B cell (primary cell): ENCODE results near the gene SC5D. TPM values are rescaled to one million over a fixed set of nuclear protein-coding genes. Genes with fewer than 3 reads are reported as not detected.

Experiments used
- ATAC-seq: fragments of 200-7000 bp; cut with Tn5 transposase; one replicate; pipeline ENCODE4 v1.10.0; 2021; ENCODE audit warnings: low read depth, mild to moderate bottlenecking, moderate number of reproducible peaks, moderate library complexity
- CTCF ChIA-PET: fragments of 350-600 bp; sonication (Branson Sonifier 250); formaldehyde crosslinking; loops from one replicate; lab custom pipeline; 2021; ENCODE audit warnings: antibody characterized with exemption, inconsistent platforms; lab: Charles Lee
- POLR2A ChIA-PET: fragments of 350-600 bp; sonication (Branson Sonifier 250); formaldehyde crosslinking; loops from one replicate; lab custom pipeline; 2021; ENCODE audit warnings: antibody characterized with exemption; lab: Charles Lee
- DNase-seq: peaks from one replicate; pipeline ENCODE4 v3.0.0; 2013
- H2AFZ ChIP-seq: 2 replicates; pipeline ENCODE4 v1.6.1; 2012; ENCODE audit warnings: mild to moderate bottlenecking, low read depth, low read length; ENCODE audit not compliant: insufficient read depth, poor library complexity, severe bottlenecking
- H3K27ac ChIP-seq, 2 donors: 1 replicate in 1 of 2; 2 replicates in 1 of 2; pipeline ENCODE4 v1.5.1; 2012 to 2013; ENCODE audit warnings: low read length in 2 of 2, mild to moderate bottlenecking in 2 of 2, moderate library complexity in 1 of 2
- H3K27me3 ChIP-seq, 4 experiments: fragments of 200-600 bp in 1 of 4; sonication (generic) in 1 of 4; replicated peaks in 1 of 4; 1 replicate in 2 of 4; 2 replicates in 2 of 4; pipeline versions ENCODE4 v1.6.1 to v1.7.0; 2013 to 2016; ENCODE audit warnings: low read length in 3 of 4, mild to moderate bottlenecking in 2 of 4, mixed read lengths in 1 of 4, moderate library complexity in 1 of 4; ENCODE audit not compliant: insufficient read depth in 4 of 4, control insufficient read depth in 3 of 4; ENCODE audit errors: control extremely low read depth in 1 of 4
- H3K36me3 ChIP-seq, 2 experiments: replicated peaks in 1 of 2; 1 replicate in 1 of 2; 2 replicates in 1 of 2; pipeline versions ENCODE4 v1.6.1 to v1.7.1; 2013; ENCODE audit warnings: low read length in 1 of 2; ENCODE audit not compliant: insufficient read depth in 2 of 2, control insufficient read depth in 1 of 2; ENCODE audit errors: control extremely low read depth in 1 of 2, extremely low read depth in 1 of 2
- H3K4me1 ChIP-seq, 2 donors: fragments of 200-600 bp in 1 of 2; sonication (generic) in 1 of 2; 1 replicate in 1 of 2; 2 replicates in 1 of 2; pipeline versions ENCODE4 v1.5.1 to v1.6.1; 2013 to 2017; ENCODE audit warnings: low read length in 2 of 2; ENCODE audit not compliant: control insufficient read depth in 2 of 2, insufficient read depth in 2 of 2
- H3K4me2 ChIP-seq: replicated peaks from 2 replicates; pipeline ENCODE3; 2012; ENCODE audit warnings: mild to moderate bottlenecking, low read depth, low read length; ENCODE audit not compliant: poor library complexity, severe bottlenecking
- H3K4me3 ChIP-seq, 5 experiments: fragments of 200-600 bp in 1 of 5; sonication (generic) in 1 of 5; 1 replicate in 3 of 5; 2 replicates in 2 of 5; pipeline versions ENCODE4 v1.5.1 to v1.7.0; 2011 to 2016; ENCODE audit warnings: low read length in 4 of 5, mild to moderate bottlenecking in 4 of 5, low read depth in 2 of 5, control low read depth in 1 of 5, moderate library complexity in 1 of 5; ENCODE audit not compliant: insufficient read depth in 1 of 5; ENCODE audit errors: control extremely low read depth in 1 of 5, extremely low read depth in 1 of 5
- H3K79me2 ChIP-seq: fragments of 200-600 bp; sonication (generic); one replicate; pipeline ENCODE4 v1.6.0; 2016; ENCODE audit warnings: low read length; ENCODE audit not compliant: control insufficient read depth, insufficient read depth
- H3K9ac ChIP-seq: fragments of 200-600 bp; sonication (generic); 2 replicates; pipeline ENCODE4 v1.6.1; 2017; ENCODE audit warnings: mild to moderate bottlenecking, low read length, moderate library complexity
- H3K9me3 ChIP-seq, 3 donors: one replicate each; pipeline versions ENCODE4 v1.6.1 to v1.7.1; 2013; ENCODE audit warnings: low read length in 2 of 3; ENCODE audit not compliant: control insufficient read depth in 2 of 3, insufficient read depth in 1 of 3; ENCODE audit errors: control extremely low read depth in 1 of 3
- H4K20me1 ChIP-seq: 2 replicates; pipeline ENCODE4 v1.6.0; 2012; ENCODE audit warnings: mild to moderate bottlenecking, low read length; ENCODE audit not compliant: insufficient read depth, control insufficient read depth, poor library complexity, severe bottlenecking
- H3K27ac Mint-ChIP-seq: one replicate; pipeline ENCODE4 v1.8.0; 2021; ENCODE audit warnings: mixed read lengths
- H3K27me3 Mint-ChIP-seq: one replicate; pipeline ENCODE4 v1.8.0; 2021; ENCODE audit warnings: mixed read lengths
- H3K4me1 Mint-ChIP-seq: one replicate; pipeline ENCODE4 v1.8.0; 2021; ENCODE audit warnings: mixed read lengths
- H3K4me3 Mint-ChIP-seq: one replicate; pipeline ENCODE4 v1.8.0; 2021; ENCODE audit warnings: mixed read lengths
- H3K9me3 Mint-ChIP-seq: one replicate; pipeline ENCODE4 v1.8.0; 2022; ENCODE audit warnings: mixed read lengths; ENCODE audit not compliant: insufficient read depth
- CTCF ChIP-seq: fragments of 200-600 bp; IDR thresholded peaks from one replicate; pipeline ENCODE4 v1.8.0; 2022; ENCODE audit warnings: antibody characterized with exemption, mild to moderate bottlenecking
- EZH2 ChIP-seq: IDR thresholded peaks from 2 replicates; pipeline ENCODE4 v1.6.1; 2012; ENCODE audit warnings: borderline replicate concordance, low read depth, mild to moderate bottlenecking, moderate library complexity, low read length; ENCODE audit not compliant: insufficient read depth, poor library complexity, severe bottlenecking
- WGBS: methylation state at CpG from one replicate; pipeline ENCODE4 v1.1.5; 2013; ENCODE audit warnings: missing lambda C conversion rate; ENCODE audit not compliant: insufficient coverage; 5-methylcytosine and 5-hydroxymethylcytosine counted together
- intact Hi-C: fragments of 100-400 bp; cut with micrococcal nuclease; formaldehyde crosslinking; loops from one replicate; pipeline ENCODE4 v1.10.0; 2022
- polyA plus RNA-seq: library from polyadenylated mRNA; depleted of rRNA; stranded (reverse); fragments of >200 nt; gene quantifications from 2 replicates; pipeline ENCODE4 v1.2.3, GENCODE V29; 2012
- total RNA-seq, 2 donors: library from RNA; stranded (reverse); fragments of 120-200 nt in 1 of 2; gene quantifications; 1 replicate in 1 of 2; 2 replicates in 1 of 2; pipeline versions ENCODE4 v1.2.3 to v1.2.4, GENCODE V29; 2013 to 2022

Gene SC5D
- total and polyA plus RNA-seq, 2 donors (not counting 1 experiment from before 2014, with no cell fraction given) = 15.2 to 54.8 TPM

GRCh38 chr11:121337078-121337477 is 44.5 kb downstream of the SC5D start:
- Histone ChIP-seq H3K4me2 (no peak overlapping the region), H3K27ac (no peak overlapping the region), H3K9me3 (no peaks in the 10 kb centered on the region), H3K4me3 (no peak overlapping the region), H3K36me3 (no peaks in the 10 kb centered on the region), H3K79me2 (no peaks in the 10 kb centered on the region), H3K4me1 (peaks cover 26 to 36% of the 10 kb centered on the region in 2 donors), H4K20me1 (no peaks in the 10 kb centered on the region), H3K27me3 (no peaks in the 10 kb centered on the region), H3K9ac (no peak overlapping the region), H2AFZ (no peak overlapping the region)
- ChIA-PET CTCF (interaction anchor here (0.7 to 1.6 kb wide), 4 partner anchors 17 to 146 kb away, joined by 3 to 4 read pairs (median 3); no protein-coding TSS in a partner anchor), POLR2A (no interaction called here)
- H3K4me1 Mint-ChIP-seq = peaks cover 58% of the 10 kb centered on the region
- no peak for ATAC-seq
- H3K9me3 Mint-ChIP-seq = no peaks in the 10 kb centered on the region
- WGBS = 100% methylated on average over 2 of the region's 2 CpGs
- no peak for DNase-seq
- no peak overlapping the region for H3K4me3 Mint-ChIP-seq
- no peak overlapping the region for H3K27ac Mint-ChIP-seq
- no peak for TF ChIP-seq CTCF
- TF ChIP-seq EZH2 = no peak
- intact Hi-C loops = no loop called here
- H3K27me3 Mint-ChIP-seq = peaks cover 3% of the 10 kb centered on the region

- H3K4me3 ChIP-seq = no peak overlapping the region
- Mint-ChIP-seq H3K27me3 (no peaks in the 10 kb centered on the region), H3K27ac (no peak overlapping the region), H3K4me3 (no peak overlapping the region), H3K4me1 (peaks cover 58% of the 10 kb centered on the region), H3K9me3 (no peaks in the 10 kb centered on the region)
- no peak overlapping the region for H3K9ac ChIP-seq
- ChIA-PET POLR2A (no interaction called here), CTCF (interaction anchor here (1.0 kb wide), 1 partner anchor 85 kb away, joined by 3 read pairs; no protein-coding TSS in a partner anchor)
- no peak overlapping the region for H3K4me2 ChIP-seq
- H3K4me1 ChIP-seq = peaks cover 26 to 36% of the 10 kb centered on the region in 2 donors
- no peak overlapping the region for H2AFZ ChIP-seq
- intact Hi-C loops = no loop called here
- no peaks in the 10 kb centered on the region for H3K79me2 ChIP-seq
- H3K36me3 ChIP-seq = no peaks in the 10 kb centered on the region
- H3K9me3 ChIP-seq = no peaks in the 10 kb centered on the region
- no peak for TF ChIP-seq EZH2
- TF ChIP-seq CTCF = no peak
- 82% methylated on average over 3 of the region's 6 CpGs for WGBS
- DNase-seq (no peak), ATAC-seq (no peak)
- no peaks in the 10 kb centered on the region for H3K27me3 ChIP-seq
- no peak overlapping the region for H3K27ac ChIP-seq
- H4K20me1 ChIP-seq = no peaks in the 10 kb centered on the region
These were observed 45.2 kb downstream of the SC5D start for GRCh38 chr11:121337740-121338272.
